OCI-LY1 (cell line): ENCODE data around the gene TFEC.

Experiments used
- H2AFZ ChIP-seq: fragments of 200-600 bp; sonication (generic), shearing (Covaris generic); 2 replicates; pipeline ENCODE4 v1.6.0; 2014; ENCODE audit warnings: antibody characterized with exemption, mild to moderate bottlenecking, low read length
- H3F3A ChIP-seq: fragments of 200-600 bp; sonication (generic), shearing (Covaris generic); 2 replicates; pipeline ENCODE4 v1.6.0; 2014; ENCODE audit warnings: mild to moderate bottlenecking, antibody characterized with exemption, low read length, moderate library complexity; ENCODE audit not compliant: insufficient read depth
- H3K27ac ChIP-seq: fragments of 200-600 bp; sonication (generic); 2 replicates; pipeline ENCODE4 v1.5.1; 2014; ENCODE audit warnings: low read length, mixed run types, mild to moderate bottlenecking, low read depth; ENCODE audit not compliant: poor library complexity, severe bottlenecking
- H3K27me3 ChIP-seq: fragments of 200-600 bp; sonication (generic); 2 replicates; pipeline ENCODE4 v1.6.0; 2014; ENCODE audit warnings: antibody characterized with exemption, mild to moderate bottlenecking, low read length, moderate library complexity; ENCODE audit not compliant: insufficient read depth
- H3K36me3 ChIP-seq: fragments of 200-600 bp; sonication (generic); 2 replicates; pipeline ENCODE4 v1.6.1; 2014; ENCODE audit warnings: mild to moderate bottlenecking, antibody characterized with exemption, low read length, moderate library complexity, mixed read lengths; ENCODE audit not compliant: insufficient read depth
- H3K4me1 ChIP-seq: fragments of 200-600 bp; sonication (generic); 2 replicates; pipeline ENCODE4 v1.5.1; 2014; ENCODE audit warnings: mild to moderate bottlenecking, low read length, moderate library complexity; ENCODE audit not compliant: insufficient read depth, severe bottlenecking
- H3K4me2 ChIP-seq: fragments of 200-600 bp; sonication (generic), shearing (Covaris generic); 2 replicates; pipeline ENCODE4 v1.6.1; 2014; ENCODE audit warnings: low read length
- H3K4me3 ChIP-seq: fragments of 200-600 bp; sonication (generic); 2 replicates; pipeline ENCODE4 v1.5.1; 2014; ENCODE audit warnings: low read length, low read depth, mild to moderate bottlenecking, mixed read lengths; ENCODE audit not compliant: poor library complexity, severe bottlenecking
- H3K79me2 ChIP-seq: fragments of 200-600 bp; shearing (Covaris generic); 2 replicates; pipeline ENCODE4 v1.6.1; 2016; ENCODE audit warnings: mixed run types, low read length, mixed read lengths; ENCODE audit not compliant: insufficient read depth
- H3K9ac ChIP-seq: fragments of 200-600 bp; sonication (generic), shearing (Covaris generic); 2 replicates; pipeline ENCODE4 v1.6.1; 2014; ENCODE audit warnings: mild to moderate bottlenecking, low read length, mixed read lengths
- H3K9me2 ChIP-seq: fragments of 200-600 bp; sonication (generic), shearing (Covaris generic); 2 replicates; pipeline ENCODE4 v1.6.1; 2014; ENCODE audit warnings: low read depth, mild to moderate bottlenecking, low read length, mixed read lengths
- H3K9me3 ChIP-seq: fragments of 200-600 bp; shearing (Covaris generic); 2 replicates; pipeline ENCODE4 v1.6.1; 2014; ENCODE audit warnings: low read length, mixed read lengths
- H4K20me1 ChIP-seq: fragments of 200-600 bp; sonication (generic), shearing (Covaris generic); 2 replicates; pipeline ENCODE4 v1.6.0; 2016; ENCODE audit warnings: mild to moderate bottlenecking, low read length; ENCODE audit not compliant: insufficient read depth
- CTCF ChIP-seq: fragments of 200-600 bp; sonication (generic), shearing (Covaris generic); IDR thresholded peaks from 2 replicates; pipeline ENCODE4 v1.5.1; 2017; ENCODE audit warnings: mild to moderate bottlenecking, antibody characterized with exemption, low read length, moderate library complexity, mixed read lengths
- EZH2 ChIP-seq: fragments of 200-600 bp; sonication (generic), shearing (Covaris generic); IDR thresholded peaks from 2 replicates; pipeline ENCODE4 v1.8.0; 2017; ENCODE audit warnings: borderline replicate concordance, mixed run types, mild to moderate bottlenecking, antibody characterized with exemption, low read length, moderate library complexity, mixed read lengths

TFEC gene

GRCh38 chr7:115995701-115996100 is 34.9 kb downstream of the TFEC start:
- no peak overlapping the region for H3K9ac ChIP-seq
- H2AFZ ChIP-seq = no peak overlapping the region
- TF ChIP-seq EZH2 (no peak), CTCF (no peak)
- no peaks in the 10 kb centered on the region for H3K36me3 ChIP-seq
- no peaks in the 10 kb centered on the region for H4K20me1 ChIP-seq
- H3K79me2 ChIP-seq = no peaks in the 10 kb centered on the region
- no peaks in the 10 kb centered on the region for H3K27me3 ChIP-seq
- H3K27ac ChIP-seq = no peak overlapping the region
- H3K4me1 ChIP-seq = no peaks in the 10 kb centered on the region
- no peaks in the 10 kb centered on the region for H3K9me3 ChIP-seq
- no peak overlapping the region for H3K4me3 ChIP-seq
- no peaks in the 10 kb centered on the region for H3F3A ChIP-seq
- no peak overlapping the region for H3K4me2 ChIP-seq
- H3K9me2 ChIP-seq = no peaks in the 10 kb centered on the region

DNA sequence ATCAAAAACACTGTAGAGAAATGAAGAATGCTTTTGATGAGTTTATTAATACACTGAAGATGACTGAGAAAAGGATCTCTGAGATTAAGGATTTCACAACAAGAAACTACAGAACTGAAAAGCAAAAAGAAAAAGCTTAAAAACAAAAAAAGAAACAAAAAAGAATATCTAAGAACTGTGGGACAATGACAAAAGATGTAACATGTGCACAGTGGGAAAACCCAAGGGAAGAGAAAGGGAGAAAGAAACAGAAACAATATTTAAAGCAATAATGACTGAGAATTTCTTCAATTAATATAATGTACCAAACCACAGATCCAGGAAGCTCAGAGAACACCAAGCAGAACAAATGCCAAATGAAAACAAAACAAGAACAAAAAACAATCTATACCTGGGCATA is 42.2 kb downstream of the TFEC start:
- no peak overlapping the region for H3K9ac ChIP-seq
- no peaks in the 10 kb centered on the region for H3K36me3 ChIP-seq
- H3K27ac ChIP-seq = no peak overlapping the region
- H3K9me2 ChIP-seq = no peaks in the 10 kb centered on the region
- no peaks in the 10 kb centered on the region for H3K4me1 ChIP-seq
- no peaks in the 10 kb centered on the region for H4K20me1 ChIP-seq
- H3F3A ChIP-seq = no peaks in the 10 kb centered on the region
- H3K9me3 ChIP-seq = no peaks in the 10 kb centered on the region
- no peak for TF ChIP-seq CTCF
- no peak for TF ChIP-seq EZH2
- H3K27me3 ChIP-seq = no peaks in the 10 kb centered on the region
- H2AFZ ChIP-seq = no peak overlapping the region
- H3K79me2 ChIP-seq = no peaks in the 10 kb centered on the region
- H3K4me2 ChIP-seq = no peak overlapping the region
- no peak overlapping the region for H3K4me3 ChIP-seq

DNA sequence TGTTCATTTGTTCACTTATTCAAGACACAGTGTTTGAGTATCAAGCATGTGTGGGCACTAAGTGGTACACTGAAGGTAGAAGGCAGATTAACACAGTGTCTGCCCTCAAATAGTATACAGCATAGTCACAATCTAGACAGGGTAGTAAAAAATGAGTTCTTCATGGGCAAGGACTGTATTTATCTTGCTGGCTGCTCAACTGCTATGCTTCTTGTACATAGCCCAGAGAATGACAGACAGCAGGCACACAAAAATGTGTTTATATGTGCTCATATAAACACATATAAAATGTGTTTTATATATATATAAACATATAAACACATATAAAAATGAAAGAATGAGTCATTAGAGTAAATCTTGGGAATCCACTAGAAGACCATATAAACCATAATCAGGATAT is 43.1 kb downstream of the TFEC start:
- H3K27me3 ChIP-seq = no peaks in the 10 kb centered on the region
- no peaks in the 10 kb centered on the region for H3K79me2 ChIP-seq
- H4K20me1 ChIP-seq = no peaks in the 10 kb centered on the region
- no peaks in the 10 kb centered on the region for H3K36me3 ChIP-seq
- TF ChIP-seq CTCF = no peak
- no peak for TF ChIP-seq EZH2
- no peak overlapping the region for H3K4me3 ChIP-seq
- H2AFZ ChIP-seq = no peak overlapping the region
- H3F3A ChIP-seq = no peaks in the 10 kb centered on the region
- H3K4me1 ChIP-seq = no peaks in the 10 kb centered on the region
- no peak overlapping the region for H3K9ac ChIP-seq
- no peaks in the 10 kb centered on the region for H3K9me2 ChIP-seq
- no peak overlapping the region for H3K27ac ChIP-seq
- H3K4me2 ChIP-seq = no peak overlapping the region
- no peaks in the 10 kb centered on the region for H3K9me3 ChIP-seq
